Uterus (tissue), 4 donors: ENCODE results near the gene FAM98B. TPM values are rescaled to one million over a fixed set of nuclear protein-coding genes. Genes with fewer than 3 reads are reported as not detected.

Experiments used
- DNase-seq, 2 donors: peaks; one replicate each; pipeline ENCODE4 v3.0.0-alpha.2; 2019 to 2020
- H3K27ac ChIP-seq, 2 donors: fragments of 200-600 bp; sonication (generic); 1 replicate in 1 of 2; 2 replicates in 1 of 2; pipeline ENCODE4 v1.5.1; 2016 to 2018
- H3K27me3 ChIP-seq, 2 donors: fragments of 200-600 bp; sonication (generic); one replicate each; pipeline ENCODE4 v1.5.1; 2018 to 2019; ENCODE audit warnings: control low read depth in 1 of 2
- H3K36me3 ChIP-seq, 2 donors: fragments of 200-600 bp; sonication (generic); one replicate each; pipeline ENCODE4 v1.5.1; 2019; ENCODE audit warnings: control low read depth in 1 of 2
- H3K4me1 ChIP-seq, 2 donors: fragments of 200-600 bp; sonication (generic); one replicate each; pipeline ENCODE4 v1.5.1; 2018 to 2019; ENCODE audit warnings: control low read depth in 1 of 2
- H3K4me3 ChIP-seq, 2 donors: fragments of 200-600 bp; sonication (generic); 1 replicate in 1 of 2; 2 replicates in 1 of 2; pipeline ENCODE4 v1.5.1; 2018 to 2019; ENCODE audit warnings: mild to moderate bottlenecking in 1 of 2
- H3K9me3 ChIP-seq, 2 donors: fragments of 200-600 bp; sonication (generic); one replicate each; pipeline ENCODE4 v1.5.1; 2019; ENCODE audit warnings: control low read depth in 1 of 2
- POLR2A ChIP-seq, 2 donors: fragments of 450-650 bp; IDR thresholded peaks; one replicate each; pipeline ENCODE4 v1.6.1; 2016; ENCODE audit warnings: antibody characterized with exemption in 2 of 2, mild to moderate bottlenecking in 1 of 2, moderate library complexity in 1 of 2
- intact Hi-C: fragments of 100-400 bp; cut with DNase I; formaldehyde crosslinking; loops from one replicate; pipeline ENCODE4 v1.15.1; 2023; ENCODE audit warnings: low total_unique reads
- total RNA-seq, 4 donors: library from RNA; depleted of rRNA in 3 of 4; stranded (reverse); fragments of >200 nt in 3 of 4; gene quantifications; one replicate each; pipeline versions ENCODE4 v1.1.0 to v1.2.4, GENCODE V29; 2014 to 2023
- TF ChIP-seq, protein P1 (sequence below), 4 experiments: fragments of 200-600 bp in 2 of 4; fragments of 450-650 bp in 2 of 4; sonication (generic) in 2 of 4; IDR thresholded peaks; one replicate each; pipeline ENCODE4 v1.5.1; 2016 to 2019; ENCODE audit warnings: antibody characterized with exemption in 4 of 4, mild to moderate bottlenecking in 2 of 4, moderate library complexity in 1 of 4
- donor health status: DM: yes; HTN: yes; CAD: no.

The FAM98B gene
- total RNA-seq, 4 donors from 2014 or later: 7.4 to 46.0 (median 33.2) TPM

GRCh38 chr15:38514601-38515000, 60.7 kb downstream of the FAM98B start:
- H3K4me1 ChIP-seq: no peaks in the 10 kb centered on the region
- H3K9me3 ChIP-seq: no peaks in the 10 kb centered on the region
- no peak overlapping the region for H3K4me3 ChIP-seq
- no peaks in the 10 kb centered on the region for H3K36me3 ChIP-seq
- intact Hi-C loops: no loop called here
- no peak for DNase-seq
- no peak overlapping the region for H3K27ac ChIP-seq
- no peaks in the 10 kb centered on the region for H3K27me3 ChIP-seq
- TF ChIP-seq, protein P1, sequence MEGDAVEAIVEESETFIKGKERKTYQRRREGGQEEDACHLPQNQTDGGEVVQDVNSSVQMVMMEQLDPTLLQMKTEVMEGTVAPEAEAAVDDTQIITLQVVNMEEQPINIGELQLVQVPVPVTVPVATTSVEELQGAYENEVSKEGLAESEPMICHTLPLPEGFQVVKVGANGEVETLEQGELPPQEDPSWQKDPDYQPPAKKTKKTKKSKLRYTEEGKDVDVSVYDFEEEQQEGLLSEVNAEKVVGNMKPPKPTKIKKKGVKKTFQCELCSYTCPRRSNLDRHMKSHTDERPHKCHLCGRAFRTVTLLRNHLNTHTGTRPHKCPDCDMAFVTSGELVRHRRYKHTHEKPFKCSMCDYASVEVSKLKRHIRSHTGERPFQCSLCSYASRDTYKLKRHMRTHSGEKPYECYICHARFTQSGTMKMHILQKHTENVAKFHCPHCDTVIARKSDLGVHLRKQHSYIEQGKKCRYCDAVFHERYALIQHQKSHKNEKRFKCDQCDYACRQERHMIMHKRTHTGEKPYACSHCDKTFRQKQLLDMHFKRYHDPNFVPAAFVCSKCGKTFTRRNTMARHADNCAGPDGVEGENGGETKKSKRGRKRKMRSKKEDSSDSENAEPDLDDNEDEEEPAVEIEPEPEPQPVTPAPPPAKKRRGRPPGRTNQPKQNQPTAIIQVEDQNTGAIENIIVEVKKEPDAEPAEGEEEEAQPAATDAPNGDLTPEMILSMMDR (IDR thresholded peaks at IDR 0.05): no peak

DNA sequence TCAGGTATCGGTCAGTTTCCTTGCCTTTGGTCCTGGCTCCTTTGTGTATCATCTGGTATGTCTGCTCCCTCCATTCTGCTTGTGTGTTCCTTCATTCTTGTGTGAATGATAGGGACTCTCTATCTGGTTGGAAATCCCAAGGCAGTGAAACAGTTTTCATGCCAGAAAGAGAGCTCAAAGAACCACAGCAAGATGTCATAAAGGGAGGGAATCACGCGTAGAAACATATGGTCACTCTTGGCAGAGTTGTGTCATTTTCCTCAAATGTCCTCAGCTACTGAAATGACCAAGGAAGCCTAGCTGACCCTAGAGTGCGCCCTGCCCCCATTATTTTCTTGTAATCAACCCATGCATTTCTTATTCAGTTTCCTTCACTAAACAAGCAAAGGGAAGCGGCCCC, 62.7 kb downstream of the FAM98B start:
- no peaks in the 10 kb centered on the region for H3K36me3 ChIP-seq
- intact Hi-C loops: no loop called here
- TF ChIP-seq POLR2A (IDR thresholded peaks at IDR 0.05): no peak
- TF ChIP-seq, protein P1 (IDR thresholded peaks at IDR 0.05): no peak
- no peak overlapping the region for H3K27ac ChIP-seq
- no peaks in the 10 kb centered on the region for H3K4me1 ChIP-seq
- no peak overlapping the region for H3K4me3 ChIP-seq
- no peaks in the 10 kb centered on the region for H3K9me3 ChIP-seq
- H3K27me3 ChIP-seq: no peaks in the 10 kb centered on the region
- DNase-seq: no peak

- Histone ChIP-seq H3K27ac (no peak overlapping the region), H3K4me1 (no peaks in the 10 kb centered on the region), H3K4me3 (no peak overlapping the region), H3K36me3 (no peaks in the 10 kb centered on the region), H3K27me3 (no peaks in the 10 kb centered on the region), H3K9me3 (no peaks in the 10 kb centered on the region)
- intact Hi-C loops: no loop called here
- TF ChIP-seq POLR2A (IDR thresholded peaks at IDR 0.05): no peak
- no peak for DNase-seq
Observed at GRCh38 chr15:38517312-38517975, 63.5 kb downstream of the FAM98B start.

GRCh38 chr15:38518084-38518483, 64.2 kb downstream of the FAM98B start:
- H3K27me3 ChIP-seq: no peaks in the 10 kb centered on the region
- intact Hi-C loops: no loop called here
- H3K27ac ChIP-seq: no peak overlapping the region
- H3K4me1 ChIP-seq: no peaks in the 10 kb centered on the region
- TF ChIP-seq, protein P1 (IDR thresholded peaks at IDR 0.05): no peak
- TF ChIP-seq POLR2A (IDR thresholded peaks at IDR 0.05): no peak
- H3K36me3 ChIP-seq: no peaks in the 10 kb centered on the region
- no peak overlapping the region for H3K4me3 ChIP-seq
- H3K9me3 ChIP-seq: no peaks in the 10 kb centered on the region
- no peak for DNase-seq

DNA sequence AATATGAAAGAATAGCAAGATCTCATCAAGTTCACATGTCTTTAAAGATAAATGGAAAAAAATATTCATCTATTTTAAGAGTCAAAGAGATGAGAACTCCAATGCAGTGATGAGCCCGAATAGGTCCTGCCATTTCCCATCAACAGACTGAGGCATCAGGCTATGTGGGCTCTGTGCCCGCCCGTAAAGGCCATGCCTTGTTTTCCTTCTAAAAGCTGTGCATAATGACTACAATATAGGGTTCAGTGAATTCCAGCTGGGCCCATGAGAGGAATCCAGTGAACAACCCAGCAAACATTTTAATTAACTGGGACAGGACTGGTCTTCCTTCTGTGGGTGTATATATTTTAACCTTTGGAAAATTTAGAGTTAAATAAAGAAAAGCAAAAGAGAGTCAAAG, 66.1 kb downstream of the FAM98B start:
- DNase-seq: no peak
- Histone ChIP-seq H3K36me3 (no peaks in the 10 kb centered on the region), H3K4me1 (no peaks in the 10 kb centered on the region), H3K27me3 (no peaks in the 10 kb centered on the region), H3K9me3 (no peaks in the 10 kb centered on the region), H3K4me3 (no peak overlapping the region), H3K27ac (no peak overlapping the region)
- intact Hi-C loops: no loop called here
- no peak for TF ChIP-seq POLR2A (IDR thresholded peaks at IDR 0.05)

DNA sequence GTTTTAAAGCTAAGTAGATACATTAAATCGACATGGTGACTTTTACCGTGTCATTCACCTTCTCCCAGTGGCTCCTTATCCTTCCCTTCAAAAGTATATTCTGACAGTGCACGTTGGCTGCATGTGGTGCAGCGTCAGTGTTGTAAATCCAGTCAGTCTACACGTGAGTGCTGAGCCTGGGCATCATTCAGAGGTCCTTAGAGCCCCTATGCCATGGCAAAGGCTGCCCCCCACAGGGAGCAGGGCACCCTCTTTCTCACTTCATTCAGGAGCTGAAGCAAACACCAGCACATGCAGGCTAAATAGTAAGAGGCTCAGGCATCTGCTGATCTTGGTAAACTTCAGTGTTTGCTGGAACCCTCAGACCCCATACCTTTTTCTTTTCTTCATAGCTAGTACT, 67.4 kb downstream of the FAM98B start:
- DNase-seq: no peak
- intact Hi-C loops: no loop called here

More for the DNA sequence above, 67.4 kb downstream of the FAM98B start:
- no peaks in the 10 kb centered on the region for H3K9me3 ChIP-seq
- no peak overlapping the region for H3K27ac ChIP-seq
- no peak for TF ChIP-seq POLR2A (IDR thresholded peaks at IDR 0.05)
- TF ChIP-seq, protein P1 (IDR thresholded peaks at IDR 0.05): no peak
- no peaks in the 10 kb centered on the region for H3K36me3 ChIP-seq
- H3K4me3 ChIP-seq: no peak overlapping the region
- no peaks in the 10 kb centered on the region for H3K27me3 ChIP-seq
- H3K4me1 ChIP-seq: no peaks in the 10 kb centered on the region
